ENCODE results near the gene MACF1.

Gene MACF1

DNA sequence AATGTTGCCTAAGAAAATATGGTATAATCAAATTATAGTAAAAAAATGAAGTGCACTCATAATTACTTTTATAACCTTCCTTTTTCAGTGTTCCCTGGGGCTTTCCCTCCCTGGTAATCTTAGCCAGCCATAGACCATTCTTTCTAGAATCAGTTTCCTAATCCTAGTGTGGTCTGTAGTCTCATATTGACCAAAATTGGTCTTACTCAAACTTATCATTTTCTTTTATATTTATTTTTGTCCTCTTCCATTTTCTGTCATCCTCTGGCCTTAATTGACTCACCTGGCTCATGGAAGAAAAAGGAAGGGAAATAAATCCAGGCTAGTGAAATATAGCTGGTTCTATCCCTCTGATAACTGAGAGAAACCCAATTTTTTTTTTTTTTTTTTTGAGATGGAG lies 216.0 kb downstream of the MACF1 start:
- Histone ChIP-seq H3K4me3 (ENCODE audit: low read length) (no peak overlapping the region), H3K9me3 (ENCODE audit: insufficient read depth, low read depth, low read length) (no peaks in the 10 kb centered on the region), H3K36me3 (ENCODE audit: insufficient read depth, low read depth, low read length) (peaks cover 69% of the 10 kb centered on the region)

DNA sequence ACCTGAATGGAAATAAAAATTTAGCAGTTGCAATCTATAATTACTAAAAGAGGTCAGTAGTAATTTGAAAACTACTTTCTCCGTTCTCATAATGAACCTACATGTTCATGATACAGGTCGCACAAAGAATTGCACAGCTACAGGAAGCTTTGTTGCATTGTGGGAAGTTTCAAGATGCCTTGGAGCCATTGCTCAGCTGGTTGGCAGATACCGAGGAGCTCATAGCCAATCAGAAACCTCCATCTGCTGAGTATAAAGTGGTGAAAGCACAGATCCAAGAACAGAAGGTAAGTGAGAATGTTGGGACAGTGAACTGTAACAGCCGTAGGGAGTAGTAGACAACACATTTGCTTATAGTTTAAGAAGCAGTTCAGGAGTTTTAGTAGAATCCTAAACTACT lies 218.1 kb downstream of the MACF1 start:
- H3K27ac ChIP-seq (ENCODE audit: low read length), result no peak overlapping the region
- peaks cover 73% of the 10 kb centered on the region for H3K36me3 ChIP-seq (ENCODE audit: insufficient read depth, low read depth, low read length)
- H3K27me3 ChIP-seq (ENCODE audit: insufficient read depth, low read length), result no peaks in the 10 kb centered on the region
- no peaks in the 10 kb centered on the region for H3K9me3 ChIP-seq (ENCODE audit: insufficient read depth, low read depth, low read length)
- H3K4me1 ChIP-seq (ENCODE audit: insufficient read depth, low read length), result no peaks in the 10 kb centered on the region
- H3K9ac ChIP-seq (ENCODE audit: low read depth, low read length), result no peak overlapping the region
- no peak overlapping the region for H3K4me3 ChIP-seq (ENCODE audit: low read length)

More for the DNA sequence above, 216.0 kb downstream of the MACF1 start:
- Histone ChIP-seq H3K4me1 (ENCODE audit: insufficient read depth, low read length) (no peaks in the 10 kb centered on the region), H3K27me3 (ENCODE audit: insufficient read depth, low read length) (no peaks in the 10 kb centered on the region), H3K9ac (ENCODE audit: low read depth, low read length) (no peak overlapping the region), H3K27ac (ENCODE audit: low read length) (no peak overlapping the region)

DNA sequence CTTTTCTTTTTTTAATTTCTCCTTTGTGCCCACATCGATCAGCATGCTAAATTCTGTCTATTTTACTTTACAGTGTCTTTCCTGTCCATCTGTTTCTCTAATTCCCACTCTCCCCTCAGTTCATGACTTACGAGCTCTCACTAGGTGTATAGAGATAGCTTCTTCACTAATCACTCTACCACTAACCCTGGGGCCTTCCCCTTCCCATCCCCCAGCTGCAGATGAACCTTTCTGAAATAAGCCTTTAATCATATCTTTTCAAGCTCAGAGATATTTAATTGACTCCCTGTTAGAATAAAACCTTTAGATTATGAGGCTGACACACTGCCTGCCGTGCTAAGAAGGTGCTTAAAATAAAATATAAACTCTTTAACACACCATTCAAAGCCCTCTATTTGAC lies 220.7 kb downstream of the MACF1 start:
- no peak overlapping the region for H3K4me3 ChIP-seq (ENCODE audit: low read length)
- no peak overlapping the region for H3K27ac ChIP-seq (ENCODE audit: low read length)
- peaks cover 91% of the 10 kb centered on the region for H3K36me3 ChIP-seq (ENCODE audit: insufficient read depth, low read depth, low read length)

DNA sequence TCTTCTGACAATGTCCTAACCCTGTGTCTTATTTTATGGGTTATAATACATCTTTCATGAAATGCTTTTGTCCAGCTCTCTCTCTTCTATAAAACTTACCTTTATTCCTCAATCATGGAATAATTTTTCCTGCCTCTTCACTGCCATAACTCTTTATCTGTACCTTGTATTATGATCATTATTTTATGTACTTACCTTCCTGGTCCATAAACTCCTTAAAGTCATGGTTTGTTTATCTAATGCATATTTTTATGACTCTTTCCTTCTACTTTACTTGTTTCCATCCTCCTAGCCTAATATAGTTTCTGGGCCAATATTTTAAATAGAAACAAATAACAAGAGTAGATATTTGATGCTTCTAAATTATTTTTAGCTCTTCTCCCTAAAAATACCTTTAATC lies 221.1 kb downstream of the MACF1 start:
- no peak overlapping the region for H3K27ac ChIP-seq (ENCODE audit: low read length)
- no peaks in the 10 kb centered on the region for H3K9me3 ChIP-seq (ENCODE audit: insufficient read depth, low read depth, low read length)
- no peak overlapping the region for H3K4me3 ChIP-seq (ENCODE audit: low read length)
- H3K36me3 ChIP-seq (ENCODE audit: insufficient read depth, low read depth, low read length), result peaks cover 92% of the 10 kb centered on the region
- no peak overlapping the region for H3K9ac ChIP-seq (ENCODE audit: low read depth, low read length)
- no peaks in the 10 kb centered on the region for H3K4me1 ChIP-seq (ENCODE audit: insufficient read depth, low read length)
- no peaks in the 10 kb centered on the region for H3K27me3 ChIP-seq (ENCODE audit: insufficient read depth, low read length)

More for the DNA sequence above, 220.7 kb downstream of the MACF1 start:
- Histone ChIP-seq H3K27me3 (ENCODE audit: insufficient read depth, low read length) (no peaks in the 10 kb centered on the region), H3K9me3 (ENCODE audit: insufficient read depth, low read depth, low read length) (no peaks in the 10 kb centered on the region), H3K9ac (ENCODE audit: low read depth, low read length) (no peak overlapping the region), H3K4me1 (ENCODE audit: insufficient read depth, low read length) (no peaks in the 10 kb centered on the region)

DNA sequence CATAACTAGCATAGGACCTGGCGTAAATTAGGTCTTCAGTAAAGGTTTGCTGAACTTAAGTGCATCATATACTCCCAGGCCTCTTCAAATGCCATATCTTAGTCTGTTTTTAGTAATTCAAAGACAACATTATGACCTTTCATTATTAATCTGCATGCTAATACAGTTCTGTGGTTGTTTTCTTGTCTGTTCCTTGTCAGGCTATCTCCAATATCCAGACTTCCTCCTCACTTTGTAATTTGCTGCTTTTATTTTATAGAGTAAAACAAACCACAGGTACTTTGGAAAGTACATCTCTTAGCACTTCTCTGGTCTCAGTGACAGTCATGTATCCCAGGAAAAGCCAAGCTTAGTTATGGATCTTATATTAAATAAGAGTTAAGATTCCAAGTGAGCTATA lies 221.9 kb downstream of the MACF1 start:
- H3K9ac ChIP-seq (ENCODE audit: low read depth, low read length), result no peak overlapping the region
- peaks cover 95% of the 10 kb centered on the region for H3K36me3 ChIP-seq (ENCODE audit: insufficient read depth, low read depth, low read length)
- no peak overlapping the region for H3K27ac ChIP-seq (ENCODE audit: low read length)
- no peak overlapping the region for H3K4me3 ChIP-seq (ENCODE audit: low read length)
- no peaks in the 10 kb centered on the region for H3K27me3 ChIP-seq (ENCODE audit: insufficient read depth, low read length)
- H3K9me3 ChIP-seq (ENCODE audit: insufficient read depth, low read depth, low read length), result no peaks in the 10 kb centered on the region
- H3K4me1 ChIP-seq (ENCODE audit: insufficient read depth, low read length), result no peaks in the 10 kb centered on the region

DNA sequence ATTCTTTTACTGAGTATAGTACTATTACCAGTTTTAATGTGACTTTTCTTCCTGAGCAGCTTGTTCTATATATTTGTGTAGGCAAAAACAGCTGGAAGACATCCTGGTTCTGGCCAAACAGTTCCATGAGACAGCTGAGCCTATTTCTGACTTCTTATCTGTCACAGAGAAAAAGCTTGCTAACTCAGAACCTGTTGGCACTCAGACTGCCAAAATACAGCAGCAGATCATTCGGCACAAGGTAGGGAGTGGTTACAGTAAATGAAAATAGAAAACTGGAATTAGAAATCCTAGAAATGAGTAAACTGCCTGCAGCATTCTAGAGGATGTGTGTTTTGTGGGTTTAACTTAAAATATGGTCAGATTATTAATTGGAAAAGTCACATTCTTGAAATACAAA lies 222.9 kb downstream of the MACF1 start:
- Histone ChIP-seq H3K27ac (ENCODE audit: low read length) (no peak overlapping the region), H3K4me3 (ENCODE audit: low read length) (no peak overlapping the region), H3K9ac (ENCODE audit: low read depth, low read length) (no peak overlapping the region), H3K27me3 (ENCODE audit: insufficient read depth, low read length) (no peaks in the 10 kb centered on the region), H3K4me1 (ENCODE audit: insufficient read depth, low read length) (no peaks in the 10 kb centered on the region), H3K9me3 (ENCODE audit: insufficient read depth, low read depth, low read length) (no peaks in the 10 kb centered on the region), H3K36me3 (ENCODE audit: insufficient read depth, low read depth, low read length) (peaks cover 98% of the 10 kb centered on the region)

DNA sequence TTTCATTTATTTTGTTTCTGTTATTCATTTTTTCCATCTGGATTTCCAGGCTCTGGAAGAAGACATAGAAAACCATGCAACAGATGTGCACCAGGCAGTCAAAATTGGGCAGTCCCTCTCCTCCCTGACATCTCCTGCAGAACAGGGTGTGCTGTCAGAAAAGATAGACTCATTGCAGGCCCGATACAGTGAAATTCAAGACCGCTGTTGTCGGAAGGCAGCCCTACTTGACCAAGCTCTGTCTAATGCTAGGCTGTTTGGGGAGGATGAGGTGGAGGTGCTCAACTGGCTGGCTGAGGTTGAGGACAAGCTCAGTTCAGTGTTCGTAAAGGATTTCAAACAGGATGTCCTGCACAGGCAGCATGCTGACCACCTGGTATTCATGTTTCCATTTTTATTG lies 223.4 kb downstream of the MACF1 start:
- no peak overlapping the region for H3K9ac ChIP-seq (ENCODE audit: low read depth, low read length)
- H3K27ac ChIP-seq (ENCODE audit: low read length), result no peak overlapping the region
- no peaks in the 10 kb centered on the region for H3K9me3 ChIP-seq (ENCODE audit: insufficient read depth, low read depth, low read length)
- H3K27me3 ChIP-seq (ENCODE audit: insufficient read depth, low read length), result no peaks in the 10 kb centered on the region
- H3K36me3 ChIP-seq (ENCODE audit: insufficient read depth, low read depth, low read length), result peaks cover 98% of the 10 kb centered on the region
- H3K4me3 ChIP-seq (ENCODE audit: low read length), result no peak overlapping the region
- H3K4me1 ChIP-seq (ENCODE audit: insufficient read depth, low read length), result no peaks in the 10 kb centered on the region

DNA sequence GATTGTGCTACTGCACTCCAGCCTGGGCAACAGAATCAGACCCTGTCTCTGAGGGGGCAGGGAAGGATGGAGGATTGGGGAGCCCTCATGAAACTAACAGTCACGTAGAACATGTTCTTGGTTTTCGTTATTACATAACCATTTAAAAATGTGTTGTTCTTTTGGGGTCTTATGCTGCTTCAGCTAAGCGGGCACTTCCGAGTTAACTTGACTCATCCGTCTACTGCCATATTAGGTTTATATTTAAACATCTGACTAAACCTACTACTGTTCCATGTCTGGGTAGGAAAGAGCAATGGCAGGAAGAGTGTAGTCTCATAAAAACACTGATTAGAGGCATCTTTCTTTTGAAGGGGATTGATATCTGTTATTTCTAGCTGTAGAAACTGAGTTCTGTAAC lies 227.4 kb downstream of the MACF1 start:
- H3K36me3 ChIP-seq (ENCODE audit: insufficient read depth, low read depth, low read length), result peaks cover 98% of the 10 kb centered on the region
- H3K4me3 ChIP-seq (ENCODE audit: low read length), result no peak overlapping the region
- H3K9ac ChIP-seq (ENCODE audit: low read depth, low read length), result no peak overlapping the region
- H3K4me1 ChIP-seq (ENCODE audit: insufficient read depth, low read length), result no peaks in the 10 kb centered on the region
- no peaks in the 10 kb centered on the region for H3K27me3 ChIP-seq (ENCODE audit: insufficient read depth, low read length)
- H3K9me3 ChIP-seq (ENCODE audit: insufficient read depth, low read depth, low read length), result no peaks in the 10 kb centered on the region
- no peak overlapping the region for H3K27ac ChIP-seq (ENCODE audit: low read length)

DNA sequence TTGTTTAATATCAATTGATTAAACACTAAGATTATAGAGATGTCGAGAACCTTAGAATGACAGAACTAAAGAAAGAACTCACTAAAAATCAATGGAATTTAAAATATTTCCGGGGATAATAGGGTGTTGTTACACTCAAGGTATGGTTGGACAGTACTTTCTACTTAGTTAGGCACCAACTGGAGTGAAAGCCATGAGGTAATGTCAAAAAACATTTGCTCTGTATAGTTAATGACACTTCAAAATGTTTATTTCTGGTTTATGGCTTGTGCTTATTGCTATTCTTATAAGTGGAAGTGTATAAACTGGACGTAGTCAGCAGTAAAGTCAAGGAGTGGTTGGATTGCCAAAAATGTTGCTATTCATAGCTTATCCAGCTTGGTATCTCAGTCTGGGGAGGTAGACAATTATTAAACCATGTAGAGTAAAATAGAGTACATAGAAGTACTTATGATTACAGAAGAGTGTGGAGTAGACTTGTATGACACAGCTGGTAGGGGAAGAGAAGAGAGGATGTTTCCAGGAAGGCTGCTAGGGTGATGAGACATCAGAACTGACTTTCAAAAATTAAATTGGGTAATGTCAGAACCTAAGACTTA lies 230.4 kb downstream of the MACF1 start:
- Histone ChIP-seq H3K4me3 (ENCODE audit: low read length) (no peak overlapping the region), H3K27ac (ENCODE audit: low read length) (no peak overlapping the region), H3K9ac (ENCODE audit: low read depth, low read length) (no peak overlapping the region), H3K9me3 (ENCODE audit: insufficient read depth, low read depth, low read length) (no peaks in the 10 kb centered on the region), H3K4me1 (ENCODE audit: insufficient read depth, low read length) (no peaks in the 10 kb centered on the region), H3K36me3 (ENCODE audit: insufficient read depth, low read depth, low read length) (peaks cover 96% of the 10 kb centered on the region), H3K27me3 (ENCODE audit: insufficient read depth, low read length) (no peaks in the 10 kb centered on the region)

DNA sequence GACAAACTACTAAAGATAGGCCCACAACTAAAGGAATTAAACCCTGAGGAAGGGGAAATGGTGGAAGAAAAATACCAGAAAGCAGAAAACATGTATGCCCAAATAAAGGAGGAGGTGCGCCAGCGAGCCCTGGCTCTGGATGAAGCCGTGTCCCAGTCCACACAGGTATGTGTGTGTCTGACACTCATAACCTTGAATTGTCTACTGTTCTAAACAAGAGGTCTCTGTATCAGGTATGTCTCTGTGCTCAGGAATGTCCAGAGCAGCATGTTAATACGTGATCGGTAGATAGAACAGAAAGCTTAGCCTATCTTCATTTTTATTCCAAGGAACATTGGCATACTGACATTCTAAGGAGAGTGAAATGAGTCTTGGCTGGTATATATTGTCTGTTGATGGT lies 231.1 kb downstream of the MACF1 start:
- Histone ChIP-seq H3K9ac (ENCODE audit: low read depth, low read length) (no peak overlapping the region), H3K4me1 (ENCODE audit: insufficient read depth, low read length) (no peaks in the 10 kb centered on the region), H3K36me3 (ENCODE audit: insufficient read depth, low read depth, low read length) (peaks cover 96% of the 10 kb centered on the region), H3K4me3 (ENCODE audit: low read length) (no peak overlapping the region), H3K27ac (ENCODE audit: low read length) (no peak overlapping the region), H3K9me3 (ENCODE audit: insufficient read depth, low read depth, low read length) (no peaks in the 10 kb centered on the region), H3K27me3 (ENCODE audit: insufficient read depth, low read length) (no peaks in the 10 kb centered on the region)

DNA sequence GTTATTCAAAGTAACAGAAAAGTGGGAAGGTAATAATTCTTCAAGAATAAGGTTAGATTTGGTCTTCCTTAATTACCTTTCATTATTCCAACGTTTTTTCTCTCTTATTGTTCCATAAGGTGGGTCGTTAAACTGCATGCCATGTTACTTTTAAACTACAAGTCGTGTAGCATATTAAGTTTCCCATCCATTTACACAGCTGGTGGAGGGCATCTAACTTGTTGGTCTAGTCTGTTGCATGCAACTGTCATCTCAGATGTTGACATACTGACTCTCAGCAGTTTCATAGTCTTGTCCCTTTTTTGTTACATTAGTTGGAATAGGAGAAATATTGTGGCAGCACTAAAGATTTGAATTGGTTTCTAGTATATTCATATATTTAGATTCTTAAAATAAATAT lies 232.3 kb downstream of the MACF1 start:
- H3K9me3 ChIP-seq (ENCODE audit: insufficient read depth, low read depth, low read length), result no peaks in the 10 kb centered on the region
- H3K4me1 ChIP-seq (ENCODE audit: insufficient read depth, low read length), result no peaks in the 10 kb centered on the region
- no peak overlapping the region for H3K9ac ChIP-seq (ENCODE audit: low read depth, low read length)
- peaks cover 96% of the 10 kb centered on the region for H3K36me3 ChIP-seq (ENCODE audit: insufficient read depth, low read depth, low read length)
- no peak overlapping the region for H3K27ac ChIP-seq (ENCODE audit: low read length)
- no peak overlapping the region for H3K4me3 ChIP-seq (ENCODE audit: low read length)
- H3K27me3 ChIP-seq (ENCODE audit: insufficient read depth, low read length), result no peaks in the 10 kb centered on the region

DNA sequence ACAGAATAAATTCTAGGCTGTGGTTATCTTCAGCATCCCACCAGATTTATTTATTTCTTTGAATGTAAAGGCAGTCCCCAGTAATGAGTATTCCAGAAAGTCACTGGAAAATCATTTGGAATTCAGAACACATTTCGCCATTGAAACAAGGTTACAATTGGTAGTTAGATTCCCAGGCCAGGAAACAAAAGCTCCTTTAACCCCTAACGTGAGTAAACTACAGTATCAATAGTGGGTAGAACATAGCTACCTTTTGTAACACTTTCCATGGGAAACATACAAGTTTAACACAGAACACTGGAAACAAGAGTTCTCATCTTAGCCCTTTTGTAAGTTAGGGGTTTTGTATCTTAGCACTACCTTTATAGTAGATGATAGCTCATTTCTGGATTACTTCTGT lies 233.5 kb downstream of the MACF1 start:
- Histone ChIP-seq H3K4me1 (ENCODE audit: insufficient read depth, low read length) (no peaks in the 10 kb centered on the region), H3K4me3 (ENCODE audit: low read length) (no peak overlapping the region), H3K36me3 (ENCODE audit: insufficient read depth, low read depth, low read length) (peaks cover 96% of the 10 kb centered on the region), H3K27me3 (ENCODE audit: insufficient read depth, low read length) (no peaks in the 10 kb centered on the region), H3K9me3 (ENCODE audit: insufficient read depth, low read depth, low read length) (no peaks in the 10 kb centered on the region), H3K27ac (ENCODE audit: low read length) (no peak overlapping the region), H3K9ac (ENCODE audit: low read depth, low read length) (no peak overlapping the region)
